Measurements from ENCODE around the gene VN1R2. TPM values are rescaled to one million over a fixed set of nuclear protein-coding genes. Genes with fewer than 3 reads are reported as not detected.

Gene VN1R2
- not detected in 2 replicates for total RNA-seq

DNA sequence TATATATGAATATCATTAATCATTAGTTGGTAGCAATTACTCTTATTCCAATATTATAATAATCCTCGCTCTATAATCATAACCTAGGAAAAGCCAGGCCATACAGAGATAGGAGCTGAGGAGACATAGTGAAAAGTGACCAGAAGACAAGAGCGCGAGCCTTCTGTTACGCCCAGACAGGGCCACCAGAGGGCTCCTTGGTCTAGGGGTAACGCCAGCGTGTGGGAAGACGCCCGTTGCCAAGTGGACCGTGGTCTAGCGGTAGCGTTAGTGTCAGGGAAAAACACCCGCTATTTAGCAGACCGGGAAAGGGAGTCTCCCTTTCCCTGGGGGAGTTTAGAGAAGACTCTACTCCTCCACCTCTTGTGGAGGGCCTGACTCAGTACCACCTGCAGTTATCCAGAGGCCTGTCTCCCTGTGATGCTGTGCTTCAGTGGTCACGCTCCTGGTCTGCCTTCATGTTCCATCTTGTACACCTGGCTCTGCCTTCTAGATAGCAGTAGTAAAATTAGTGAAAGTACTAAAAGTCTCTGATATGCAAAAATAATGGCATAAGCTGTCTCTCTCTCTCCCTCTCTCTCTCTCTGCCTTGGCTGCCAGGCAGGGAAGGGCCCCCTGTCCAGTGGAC lies at the start of gene VN1R2:
Gene VN1R2 (plus strand): TSS at position 578 of the 628 bp plus-strand sequence. CDS start 84 bp downstream, outside the sequence.

DNA sequence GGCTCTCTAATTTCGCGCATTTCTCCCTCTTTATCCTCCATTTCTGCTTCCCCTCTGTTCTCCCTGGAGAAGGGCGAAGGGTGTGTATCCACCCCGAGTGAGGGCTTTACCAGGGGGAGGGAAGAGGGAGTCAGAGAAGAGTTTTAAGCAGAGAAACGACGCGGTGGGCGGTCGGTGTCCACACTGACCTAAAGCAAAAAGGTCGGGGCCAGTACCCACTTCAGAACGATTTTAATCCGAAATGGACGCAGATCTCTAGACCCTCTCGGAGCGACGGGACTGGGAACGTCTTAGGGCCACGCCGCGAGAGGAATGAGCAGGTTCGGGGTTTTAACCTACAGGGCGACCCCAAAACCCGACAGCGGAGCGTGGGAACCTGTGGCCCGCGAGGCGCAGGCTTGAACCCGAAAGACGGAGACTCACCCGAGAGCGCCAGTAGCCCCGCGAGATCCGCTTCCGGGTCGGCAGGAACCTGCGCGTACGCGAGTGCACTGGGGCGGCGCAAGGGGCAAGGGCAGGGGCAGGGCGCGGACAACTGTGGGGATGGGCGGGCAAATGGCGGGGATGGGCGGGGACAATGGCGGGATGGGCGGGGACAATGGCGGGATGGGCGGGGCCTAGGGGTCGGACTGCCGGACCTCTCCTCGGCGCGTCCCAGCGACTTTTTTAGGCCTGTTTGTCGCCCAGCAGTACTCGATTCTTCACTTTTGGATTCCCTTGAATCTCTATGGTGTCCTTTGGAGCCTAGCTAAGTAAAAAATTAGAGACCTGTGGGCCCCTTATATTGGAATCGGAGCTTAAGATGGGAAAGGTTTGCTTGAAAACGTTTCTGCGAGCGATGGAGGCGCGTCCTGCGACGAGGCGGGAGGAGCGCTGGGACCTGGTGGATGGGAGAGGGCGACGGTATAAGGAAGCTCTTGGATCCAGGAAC lies 3.4 kb upstream of the VN1R2 start, which contains the start of gene ZNF677:
Gene ZNF677 (minus strand): TSS at position 463 of the 931 bp plus-strand sequence. CDS start 3,323 bp downstream, outside the sequence.

GRCh38 chr19:53267623-53268022 lies 9.5 kb downstream of the VN1R2 start, which contains the start of gene VN1R4:
Gene VN1R4 (minus strand): TSS chr19:53267723. CDS start chr19:53267665, 58 bp downstream.

Other genes with a start within 250 kb of the VN1R2 start
- 0.48 TPM in 1 of 2 replicates, not detected in the other for gene ERVV-1, start 244.4 kb upstream of the VN1R2 start, total RNA-seq
- gene ERVV-2, start 213.6 kb upstream of the VN1R2 start, total RNA-seq = 0.24 TPM in 1 of 2 replicates, not detected in the other
- 13.6 and 24.6 TPM in 2 replicates for gene ZNF160, start 154.9 kb upstream of the VN1R2 start, total RNA-seq
- 5.8 and 6.3 TPM in 2 replicates for gene ZNF415, start 125.4 kb upstream of the VN1R2 start, total RNA-seq
- gene ZNF347, start 99.2 kb upstream of the VN1R2 start, total RNA-seq = 5.5 and 6.2 TPM in 2 replicates
- gene ZNF665, start 64.9 kb upstream of the VN1R2 start, total RNA-seq = 2.6 and 3.4 TPM in 2 replicates
- 6.0 and 17.5 TPM in 2 replicates for gene ZNF677, start 3.4 kb upstream of the VN1R2 start, total RNA-seq
- gene VN1R4, start 9.4 kb downstream of the VN1R2 start, total RNA-seq = not detected in 2 replicates
- 8.9 and 11.5 TPM in 2 replicates for gene ZNF845, start 75.5 kb downstream of the VN1R2 start, total RNA-seq
- gene ZNF525, start 107.4 kb downstream of the VN1R2 start, total RNA-seq = 17.7 and 20.2 TPM in 2 replicates
- 12.1 and 12.8 TPM in 2 replicates for gene ZNF765, start 136.9 kb downstream of the VN1R2 start, total RNA-seq
- 10.8 and 13.2 TPM in 2 replicates for gene ZNF761, start 173.7 kb downstream of the VN1R2 start, total RNA-seq
- gene ZNF813, start 209.4 kb downstream of the VN1R2 start, total RNA-seq = 3.4 and 3.8 TPM in 2 replicates

Measured in tracheal epithelial cell (primary cell).